Measurements from ENCODE around the gene CD80.

Gene CD80

GRCh38 chr3:119494597-119494996 lies 64.8 kb downstream of the CD80 start:
- no peak for DNase-seq (ENCODE audit: low spot score)

DNA sequence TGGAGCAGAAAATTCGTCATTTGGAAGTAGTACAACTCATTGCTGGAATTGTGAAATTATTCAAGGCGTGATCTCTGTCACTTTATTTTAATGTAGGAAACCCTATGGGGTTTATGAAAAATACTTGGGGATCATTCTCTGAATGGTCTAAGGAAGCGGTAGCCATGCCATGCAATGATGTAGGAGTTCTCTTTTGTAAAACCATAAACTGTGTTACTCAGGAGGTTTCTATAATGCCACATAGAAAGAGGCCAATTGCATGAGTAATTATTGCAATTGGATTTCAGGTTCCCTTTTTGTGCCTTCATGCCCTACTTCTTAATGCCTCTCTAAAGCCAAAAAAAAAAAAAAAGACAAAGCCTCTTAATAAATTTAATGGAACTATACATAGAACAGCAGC lies 66.6 kb downstream of the CD80 start:
- DNase-seq (ENCODE audit: low spot score) = no peak

DNA sequence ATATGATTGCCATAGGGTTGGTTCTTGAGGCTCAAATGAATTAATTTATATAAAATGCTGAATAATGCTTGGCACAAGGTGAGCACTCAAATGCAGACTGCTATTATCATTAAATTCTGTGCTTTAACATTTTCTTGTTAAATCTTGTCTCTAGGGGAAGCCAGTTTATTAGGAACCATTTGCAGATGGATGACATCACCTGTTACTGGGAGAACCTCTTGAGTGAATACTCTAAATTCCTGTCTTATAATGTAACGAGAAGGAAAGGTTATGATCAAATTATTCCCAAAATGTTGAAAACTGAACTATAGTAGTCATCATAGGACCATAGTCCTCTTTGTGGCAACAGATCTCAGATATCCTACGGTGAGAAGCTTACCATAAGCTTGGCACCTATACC lies 67.3 kb downstream of the CD80 start:
- DNase-seq (ENCODE audit: low spot score) = no peak

- no peak for DNase-seq (ENCODE audit: low spot score)
Measured at GRCh38 chr3:119490153-119490552, 69.3 kb downstream of the CD80 start.

GRCh38 chr3:119485563-119485962 lies 73.9 kb downstream of the CD80 start:
- DNase-seq (ENCODE audit: low spot score) = no peak

DNA sequence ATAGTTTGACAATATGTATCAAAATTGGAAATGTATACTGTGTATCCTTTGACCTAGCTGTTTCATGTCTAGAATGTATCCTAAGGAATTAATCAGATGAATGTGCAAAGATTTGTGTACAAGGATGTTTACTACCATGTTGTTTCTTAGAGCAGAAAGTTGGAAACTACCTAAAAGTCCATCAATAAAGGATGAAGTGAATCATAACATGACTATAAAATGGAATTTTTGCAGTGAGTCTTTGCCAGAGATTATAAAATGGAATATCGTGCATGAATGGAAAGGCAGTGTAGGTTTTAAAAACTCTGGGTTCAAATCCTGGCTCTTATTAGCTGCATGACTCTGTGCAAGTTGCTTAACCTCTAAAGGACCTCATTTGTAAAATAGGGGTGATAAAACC lies 76.3 kb downstream of the CD80 start:
- no peak for DNase-seq (ENCODE audit: low spot score)

DNA sequence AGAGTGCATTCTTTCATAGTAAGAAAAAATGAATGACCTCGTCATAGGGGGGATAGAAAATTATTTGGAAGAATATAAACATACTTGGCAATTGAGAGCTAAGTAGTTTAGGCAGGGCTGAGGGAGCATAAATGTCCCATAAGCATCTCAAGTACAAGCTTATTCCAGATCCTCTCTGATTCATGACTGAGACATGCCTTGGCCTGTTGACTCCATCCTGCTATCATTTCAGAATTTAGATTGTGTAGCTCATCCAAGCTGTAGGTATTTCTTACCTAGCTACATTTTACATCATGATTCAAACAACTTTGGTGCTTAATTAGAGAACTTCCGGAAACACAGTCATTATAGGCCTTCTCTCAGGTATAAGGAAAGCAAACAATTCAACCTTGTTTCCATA lies 78.3 kb downstream of the CD80 start:
- peak; percentile 7 for DNase-seq (ENCODE audit: low spot score)

Measured in AG08395 (cell line).